SK-N-SH (cell line): Measurements from ENCODE around the gene RASGEF1C. TPM values are rescaled to one million over a fixed set of nuclear protein-coding genes. Genes with fewer than 3 reads are reported as not detected.

Source experiments
- CTCF ChIA-PET: fragments of 300-600, 350-600 bp; formaldehyde crosslinking; extraction: SDS; loops from one replicate; lab custom pipeline; 2021; lab: Yijun Ruan, JAX
- POLR2A ChIA-PET: fragments of 350-600 bp; sonication (Branson Sonifier 250); formaldehyde crosslinking; extraction: SDS; loops from one replicate; lab custom pipeline; 2020; ENCODE audit warnings: antibody characterized with exemption, inconsistent platforms; lab: Yijun Ruan, JAX
- DNase-seq: peaks from one replicate; pipeline ENCODE4 v3.0.0; 2012
- H2AFZ ChIP-seq: fragments of 200-600 bp; sonication (generic); 2 replicates; pipeline ENCODE4 v1.8.1; 2016; ENCODE audit warnings: antibody characterized with exemption, mild to moderate bottlenecking, low read depth
- H3F3A ChIP-seq: fragments of 200-600 bp; sonication (generic); replicated peaks from 2 replicates; pipeline ENCODE3; 2016; ENCODE audit warnings: antibody characterized with exemption, mild to moderate bottlenecking; ENCODE audit not compliant: insufficient read depth
- H3K27ac ChIP-seq, 2 experiments: fragments of 200-500 bp in 1 of 2; fragments of 200-600 bp in 1 of 2; sonication (Bioruptor generic) in 1 of 2; sonication (generic), shearing (Covaris generic) in 1 of 2; 2 replicates each; pipeline versions ENCODE4 v1.5.1 to v1.6.1; 2014 to 2016; ENCODE audit warnings: low read depth in 2 of 2, inconsistent platforms in 1 of 2, low read length in 1 of 2, mild to moderate bottlenecking in 1 of 2, mixed read lengths in 1 of 2
- H3K27me3 ChIP-seq: fragments of 200-600 bp; sonication (generic), shearing (Covaris generic); 2 replicates; pipeline ENCODE4 v1.6.1; 2016; ENCODE audit warnings: mixed run types; ENCODE audit not compliant: insufficient read depth
- H3K36me3 ChIP-seq, 2 experiments: fragments of 200-500 bp in 1 of 2; fragments of 200-600 bp in 1 of 2; sonication (Bioruptor generic) in 1 of 2; sonication (generic) in 1 of 2; replicated peaks in 1 of 2; 2 replicates each; pipeline versions ENCODE3 to v1.5.1; 2014 to 2016; ENCODE audit warnings: low read length in 1 of 2, mild to moderate bottlenecking in 1 of 2; ENCODE audit not compliant: insufficient read depth in 2 of 2, control insufficient read depth in 1 of 2
- H3K4me1 ChIP-seq, 2 experiments: fragments of 200-500 bp in 1 of 2; fragments of 200-600 bp in 1 of 2; sonication (Bioruptor generic) in 1 of 2; sonication (generic), shearing (Covaris generic) in 1 of 2; 2 replicates each; pipeline versions ENCODE4 v1.5.1 to v1.6.1; 2014 to 2016; ENCODE audit warnings: low read depth in 1 of 2, low read length in 1 of 2, mixed run types in 1 of 2; ENCODE audit not compliant: insufficient read depth in 2 of 2, control insufficient read depth in 1 of 2
- H3K4me2 ChIP-seq: fragments of 200-600 bp; sonication (generic), shearing (Covaris generic); 2 replicates; pipeline ENCODE4 v1.6.1; 2017; ENCODE audit warnings: mixed run types
- H3K4me3 ChIP-seq, 2 experiments: fragments of 200-500 bp in 1 of 2; fragments of 200-600 bp in 1 of 2; sonication (Bioruptor generic) in 1 of 2; sonication (generic), shearing (Covaris generic) in 1 of 2; 2 replicates each; pipeline versions ENCODE4 v1.5.1 to v1.8.1; 2014 to 2016; ENCODE audit warnings: low read depth in 2 of 2, inconsistent platforms in 1 of 2, low read length in 1 of 2, mild to moderate bottlenecking in 1 of 2, mixed read lengths in 1 of 2, moderate library complexity in 1 of 2
- H3K79me2 ChIP-seq: fragments of 200-600 bp; sonication (generic); 2 replicates; pipeline ENCODE4 v1.8.1; 2017; ENCODE audit warnings: mild to moderate bottlenecking; ENCODE audit not compliant: insufficient read depth
- H3K9ac ChIP-seq: fragments of 200-600 bp; sonication (generic); 2 replicates; pipeline ENCODE4 v1.6.1; 2017; ENCODE audit warnings: mixed run types
- H3K9me2 ChIP-seq: fragments of 200-600 bp; sonication (generic); 2 replicates; pipeline ENCODE4 v1.6.1; 2017; ENCODE audit warnings: mixed run types
- H3K9me3 ChIP-seq: fragments of 200-600 bp; sonication (generic); 2 replicates; pipeline ENCODE4 v1.6.1; 2017; ENCODE audit warnings: mixed run types, mild to moderate bottlenecking, moderate library complexity
- H4K20me1 ChIP-seq: fragments of 200-600 bp; sonication (generic); 2 replicates; pipeline ENCODE4 v1.6.1; 2017; ENCODE audit warnings: mild to moderate bottlenecking, mixed run types; ENCODE audit not compliant: insufficient read depth
- CHD2 ChIP-seq: fragments of 150-350 bp; IDR thresholded peaks from 2 replicates; pipeline ENCODE4 v1.6.1; 2018; ENCODE audit warnings: low read length; ENCODE audit not compliant: partially characterized antibody
- EZH2phosphoT487 ChIP-seq: fragments of 200-600 bp; sonication (generic); IDR thresholded peaks from 2 replicates; pipeline ENCODE4 v1.6.1; 2017; ENCODE audit warnings: low read depth, mixed run types, mild to moderate bottlenecking, antibody characterized with exemption, moderate library complexity, borderline replicate concordance
- FOXJ3 ChIP-seq: sonication (generic); formaldehyde crosslinking; IDR thresholded peaks from 2 replicates; pipeline ENCODE4 v1.5.1; 2020; ENCODE audit warnings: mild to moderate bottlenecking, missing genetic modification reagents
- FOXM1 ChIP-seq: IDR thresholded peaks from 2 replicates; pipeline ENCODE4 v1.4.0; 2012; ENCODE audit warnings: low read depth, mild to moderate bottlenecking
- POLR2AphosphoS5 ChIP-seq: IDR thresholded peaks from 2 replicates; pipeline ENCODE4 v1.6.1; 2012; ENCODE audit warnings: low read depth, low read length
- RCOR1 ChIP-seq: fragments of 150-350 bp; IDR thresholded peaks from 2 replicates; pipeline ENCODE4 v1.6.1; 2017; ENCODE audit warnings: antibody characterized with exemption, low read length
- RFX5 ChIP-seq: IDR thresholded peaks from 2 replicates; pipeline ENCODE4 v1.6.1; 2012; ENCODE audit warnings: mild to moderate bottlenecking, improper control_type of control experiment, low read length
- RXRA ChIP-seq: IDR thresholded peaks from 2 replicates; pipeline ENCODE4 v1.4.0; 2012; ENCODE audit warnings: low read depth, mild to moderate bottlenecking, borderline replicate concordance
- SIN3A ChIP-seq: IDR thresholded peaks from 2 replicates; pipeline ENCODE4 v1.6.1; 2012; ENCODE audit warnings: low read depth, mild to moderate bottlenecking, low read length, moderate library complexity, borderline replicate concordance
- TAF1 ChIP-seq: IDR thresholded peaks from 2 replicates; pipeline ENCODE4 v1.6.1; 2012; ENCODE audit warnings: low read depth, mild to moderate bottlenecking, low read length, moderate library complexity, borderline replicate concordance
- TCF12 ChIP-seq: IDR thresholded peaks from 2 replicates; pipeline ENCODE4 v1.4.0; 2012
- TEAD4 ChIP-seq: IDR thresholded peaks from 2 replicates; pipeline ENCODE4 v1.4.0; 2012; ENCODE audit warnings: mild to moderate bottlenecking, borderline replicate concordance; ENCODE audit not compliant: insufficient read depth
- YY1 ChIP-seq: IDR thresholded peaks from 2 replicates; pipeline ENCODE4 v1.4.0; 2012; ENCODE audit warnings: low read depth, mild to moderate bottlenecking
- WGBS: methylation state at CpG from one replicate; pipeline ENCODE4 v1.1.6; 2017; ENCODE audit warnings: low lambda C conversion rate; 5-methylcytosine and 5-hydroxymethylcytosine counted together
- polyA plus RNA-seq, 3 experiments: library from polyadenylated mRNA; depleted of rRNA; stranded (reverse); fragments of >200 nt; gene quantifications; 2 replicates each; pipeline ENCODE4 v1.2.3, GENCODE V29; 2012
- TF ChIP-seq, protein P1 (sequence below): IDR thresholded peaks from 2 replicates; pipeline ENCODE4 v1.4.0; 2012; ENCODE audit warnings: low read depth
- TF ChIP-seq, protein P2 (sequence below): IDR thresholded peaks from 2 replicates; pipeline ENCODE4 v1.6.1; 2012; ENCODE audit warnings: mild to moderate bottlenecking, low read depth, low read length, moderate library complexity

Gene RASGEF1C
- polyA plus RNA-seq, 1 of the 3 experiments (the other 2 are of a cell fraction) = not detected

DNA sequence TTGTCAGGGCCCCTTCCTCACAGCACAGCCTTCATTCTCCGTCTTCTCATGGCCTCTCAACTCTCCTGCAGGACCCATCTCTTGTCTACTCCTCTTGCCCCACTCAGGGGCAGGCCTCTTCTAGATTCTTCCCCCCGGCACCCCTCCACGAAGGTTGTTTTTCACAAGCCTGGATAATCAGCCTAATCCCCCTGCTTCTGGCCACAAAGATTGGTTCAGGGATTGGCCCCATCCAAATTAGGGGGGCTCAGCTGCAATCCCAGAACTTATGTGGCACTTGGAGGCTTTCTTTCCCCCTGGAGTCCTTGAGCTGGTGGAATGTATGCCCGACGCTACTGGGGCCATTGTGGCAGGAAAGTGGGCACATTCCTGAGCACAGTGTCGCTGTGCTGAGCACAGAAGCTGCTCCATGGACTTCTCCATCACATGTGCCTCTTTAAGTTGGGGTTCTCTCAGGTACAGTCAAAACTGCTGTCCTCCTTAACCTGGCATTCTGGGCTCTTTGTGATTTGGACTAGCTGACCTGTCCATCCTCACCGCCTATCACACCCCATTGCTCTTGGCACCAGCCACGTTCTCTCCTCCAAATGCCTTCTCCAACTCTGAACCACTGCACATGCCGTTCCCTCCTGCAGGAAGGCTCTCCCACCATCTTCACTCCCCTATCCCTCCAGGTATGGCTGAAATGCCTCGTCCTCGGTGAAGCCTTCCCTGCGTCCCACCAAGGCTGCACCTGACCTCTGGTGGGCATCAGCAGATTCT is 70.6 kb downstream of the RASGEF1C start:
- no peak overlapping the region for H3K9ac ChIP-seq
- TF ChIP-seq SIN3A (no peak), TCF12 (no peak), FOXM1 (no peak), CHD2 (no peak), EZH2phosphoT487 (no peak), TEAD4 (no peak), POLR2AphosphoS5 (no peak), RFX5 (no peak)
- TF ChIP-seq, protein P1, sequence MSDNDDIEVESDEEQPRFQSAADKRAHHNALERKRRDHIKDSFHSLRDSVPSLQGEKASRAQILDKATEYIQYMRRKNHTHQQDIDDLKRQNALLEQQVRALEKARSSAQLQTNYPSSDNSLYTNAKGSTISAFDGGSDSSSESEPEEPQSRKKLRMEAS = no peak
- TF ChIP-seq, protein P2, sequence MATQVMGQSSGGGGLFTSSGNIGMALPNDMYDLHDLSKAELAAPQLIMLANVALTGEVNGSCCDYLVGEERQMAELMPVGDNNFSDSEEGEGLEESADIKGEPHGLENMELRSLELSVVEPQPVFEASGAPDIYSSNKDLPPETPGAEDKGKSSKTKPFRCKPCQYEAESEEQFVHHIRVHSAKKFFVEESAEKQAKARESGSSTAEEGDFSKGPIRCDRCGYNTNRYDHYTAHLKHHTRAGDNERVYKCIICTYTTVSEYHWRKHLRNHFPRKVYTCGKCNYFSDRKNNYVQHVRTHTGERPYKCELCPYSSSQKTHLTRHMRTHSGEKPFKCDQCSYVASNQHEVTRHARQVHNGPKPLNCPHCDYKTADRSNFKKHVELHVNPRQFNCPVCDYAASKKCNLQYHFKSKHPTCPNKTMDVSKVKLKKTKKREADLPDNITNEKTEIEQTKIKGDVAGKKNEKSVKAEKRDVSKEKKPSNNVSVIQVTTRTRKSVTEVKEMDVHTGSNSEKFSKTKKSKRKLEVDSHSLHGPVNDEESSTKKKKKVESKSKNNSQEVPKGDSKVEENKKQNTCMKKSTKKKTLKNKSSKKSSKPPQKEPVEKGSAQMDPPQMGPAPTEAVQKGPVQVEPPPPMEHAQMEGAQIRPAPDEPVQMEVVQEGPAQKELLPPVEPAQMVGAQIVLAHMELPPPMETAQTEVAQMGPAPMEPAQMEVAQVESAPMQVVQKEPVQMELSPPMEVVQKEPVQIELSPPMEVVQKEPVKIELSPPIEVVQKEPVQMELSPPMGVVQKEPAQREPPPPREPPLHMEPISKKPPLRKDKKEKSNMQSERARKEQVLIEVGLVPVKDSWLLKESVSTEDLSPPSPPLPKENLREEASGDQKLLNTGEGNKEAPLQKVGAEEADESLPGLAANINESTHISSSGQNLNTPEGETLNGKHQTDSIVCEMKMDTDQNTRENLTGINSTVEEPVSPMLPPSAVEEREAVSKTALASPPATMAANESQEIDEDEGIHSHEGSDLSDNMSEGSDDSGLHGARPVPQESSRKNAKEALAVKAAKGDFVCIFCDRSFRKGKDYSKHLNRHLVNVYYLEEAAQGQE = no peak
- TF ChIP-seq, all 33 proteins: peak for 0
- Histone ChIP-seq H2AFZ (no peak overlapping the region), H3K79me2 (no peaks in the 10 kb centered on the region), H3K9me3 (no peaks in the 10 kb centered on the region), H3K4me2 (no peak overlapping the region), H3F3A (no peaks in the 10 kb centered on the region), H3K36me3 (no peaks in the 10 kb centered on the region), H3K4me3 (no peak overlapping the region), H4K20me1 (no peaks in the 10 kb centered on the region), H3K4me1 (peaks cover 0 to 3% of the 10 kb centered on the region in 2 experiments; a peak in 1 of 4 replicates), H3K27ac (no peak overlapping the region), H3K27me3 (no peaks in the 10 kb centered on the region), H3K9me2 (no peaks in the 10 kb centered on the region)
- 27% methylated on average over 12 of the region's 12 CpGs for WGBS
- DNase-seq = no peak
- CTCF ChIA-PET = interaction anchor here (1.5 to 4.4 kb wide), 5 partner anchors 11 to 190 kb away, joined by 4 to 30 read pairs (median 7); no protein-coding TSS in a partner anchor
- POLR2A ChIA-PET = no interaction called here

DNA sequence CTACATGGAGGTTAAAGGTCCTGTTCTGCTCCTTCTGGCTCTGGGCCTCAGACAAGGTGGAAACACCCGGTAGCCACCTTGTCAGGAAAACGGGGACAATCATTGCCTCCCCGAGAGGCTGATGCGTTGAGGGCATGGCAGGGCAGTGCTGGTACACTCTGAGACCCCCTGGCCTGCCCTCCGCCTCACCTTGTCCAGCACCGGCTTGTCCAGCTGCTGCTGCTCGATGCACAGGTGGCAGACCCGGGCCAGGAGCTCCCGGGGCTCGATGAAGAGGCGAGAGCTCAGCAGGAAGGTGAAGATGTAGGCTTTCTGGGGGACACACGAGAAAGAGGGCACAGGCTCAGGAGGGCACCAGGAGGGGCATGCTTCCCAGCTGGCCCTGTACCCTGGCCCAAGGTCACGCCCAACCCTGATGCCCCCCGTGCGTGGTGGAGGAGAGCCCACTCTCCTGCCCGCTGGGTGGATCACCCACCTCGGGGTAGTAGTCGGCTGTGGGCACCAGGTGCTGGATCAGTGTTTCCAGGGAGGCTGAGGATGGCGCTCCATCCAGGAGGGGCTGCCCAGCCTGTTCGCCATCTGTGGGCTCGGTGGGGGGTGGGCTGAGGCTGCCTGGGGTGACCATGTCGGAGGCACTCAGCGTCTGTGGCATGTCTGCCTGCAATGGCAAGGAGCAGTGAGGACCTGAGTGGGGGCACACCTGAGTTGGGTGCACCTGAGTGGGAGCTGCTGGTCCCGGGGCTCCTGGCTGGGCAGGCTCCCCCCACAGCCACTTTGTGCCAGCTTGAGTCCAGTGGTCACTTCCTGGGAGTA is 71.4 kb downstream of the RASGEF1C start:
- no peak for DNase-seq
- 61% methylated on average over 8 of the region's 24 CpGs for WGBS
- H3K36me3 ChIP-seq = no peaks in the 10 kb centered on the region
- H3F3A ChIP-seq = no peaks in the 10 kb centered on the region
- POLR2A ChIA-PET = no interaction called here
- H3K9me2 ChIP-seq = no peaks in the 10 kb centered on the region
- peaks cover 0 to 3% of the 10 kb centered on the region in 2 experiments; a peak in 1 of 4 replicates for H3K4me1 ChIP-seq
- H3K4me2 ChIP-seq = no peak overlapping the region
- no peaks in the 10 kb centered on the region for H4K20me1 ChIP-seq
- no peak overlapping the region for H2AFZ ChIP-seq
- no peak overlapping the region for H3K9ac ChIP-seq
- H3K4me3 ChIP-seq = no peak overlapping the region
- no peaks in the 10 kb centered on the region for H3K79me2 ChIP-seq
- no peak overlapping the region for H3K27ac ChIP-seq
- no peaks in the 10 kb centered on the region for H3K9me3 ChIP-seq
- CTCF ChIA-PET = interaction anchor here (1.5 to 4.4 kb wide), 3 partner anchors 10 to 178 kb away, joined by 4 to 30 read pairs (median 7); no protein-coding TSS in a partner anchor
- H3K27me3 ChIP-seq = no peaks in the 10 kb centered on the region
- no peak for TF ChIP-seq SIN3A
- TF ChIP-seq TCF12 = no peak
- no peak for TF ChIP-seq RXRA
- TF ChIP-seq RCOR1 = no peak
- no peak for TF ChIP-seq FOXM1
- TF ChIP-seq FOXJ3 (CRISPR knock-in tag) = no peak
- TF ChIP-seq, protein P2 = no peak
- no peak for TF ChIP-seq YY1
- TF ChIP-seq TAF1 = no peak
